Activated naive CD8-positive, alpha-beta T cell (primary cell): ENCODE measurements around the gene RPE.

Source experiments
- H3K27ac Mint-ChIP-seq: one replicate; pipeline ENCODE4 v1.8.0; 2021; ENCODE audit warnings: mixed read lengths
- H3K27me3 Mint-ChIP-seq: one replicate; pipeline ENCODE4 v1.8.0; 2021; ENCODE audit warnings: mixed read lengths
- H3K36me3 Mint-ChIP-seq: one replicate; pipeline ENCODE4 v1.8.0; 2021; ENCODE audit warnings: mixed read lengths
- H3K4me1 Mint-ChIP-seq: one replicate; pipeline ENCODE4 v1.8.0; 2021; ENCODE audit warnings: low read depth, mixed read lengths
- H3K4me3 Mint-ChIP-seq: one replicate; pipeline ENCODE4 v1.8.0; 2021; ENCODE audit warnings: mild to moderate bottlenecking, mixed read lengths
- H3K9me3 Mint-ChIP-seq: one replicate; pipeline ENCODE4 v1.8.0; 2021; ENCODE audit warnings: low read depth, mixed read lengths

The RPE gene

DNA sequence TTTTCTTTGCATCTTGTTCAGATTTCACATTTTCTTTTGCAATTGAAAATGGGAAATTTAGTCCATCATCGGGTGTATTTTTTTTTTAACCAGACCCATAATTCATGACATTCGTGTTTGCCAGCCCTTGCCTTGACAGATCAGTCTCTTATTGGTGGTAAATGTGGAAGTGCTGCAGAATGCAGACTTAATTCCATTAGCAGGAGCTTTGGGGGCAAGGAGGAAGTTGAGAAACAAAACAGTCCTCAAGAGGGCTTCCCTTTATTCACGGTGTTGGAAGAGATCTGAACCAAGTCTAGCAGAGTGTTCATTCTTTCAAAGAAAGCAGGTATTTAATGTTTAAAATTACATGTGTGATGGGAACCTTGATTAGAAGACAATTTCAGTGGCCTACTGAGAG is 16.6 kb upstream of the RPE start:
- Mint-ChIP-seq H3K27me3 (peaks cover 12% of the 10 kb centered on the region), H3K36me3 (no peaks in the 10 kb centered on the region), H3K27ac (no peak overlapping the region), H3K4me3 (no peak overlapping the region), H3K9me3 (no peaks in the 10 kb centered on the region), H3K4me1 (no peaks in the 10 kb centered on the region)

GRCh38 chr2:209986415-209986814 is 16.0 kb upstream of the RPE start:
- peaks cover 12% of the 10 kb centered on the region for H3K27me3 Mint-ChIP-seq

DNA sequence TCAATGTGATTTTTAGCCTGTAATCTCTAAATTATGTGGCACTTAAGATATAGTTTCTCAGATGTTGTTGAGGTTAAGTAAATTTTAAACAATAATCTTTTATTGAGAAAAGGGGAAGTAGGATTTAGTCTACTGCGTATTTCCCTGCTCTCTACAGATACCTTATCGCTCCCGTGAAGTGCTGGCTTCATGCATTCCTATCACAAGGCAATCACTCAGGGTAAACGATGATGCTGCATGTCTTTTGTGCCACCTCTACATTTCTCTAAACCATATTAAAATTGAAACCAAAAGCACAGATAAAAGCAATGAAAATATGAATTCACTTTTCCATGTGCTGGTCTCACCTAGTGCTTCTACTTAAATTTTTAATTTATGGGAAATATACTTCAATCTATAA is 14.4 kb upstream of the RPE start:
- Mint-ChIP-seq H3K36me3 (no peaks in the 10 kb centered on the region), H3K4me3 (no peak overlapping the region), H3K4me1 (no peaks in the 10 kb centered on the region), H3K27ac (no peak overlapping the region), H3K27me3 (peaks cover 12% of the 10 kb centered on the region), H3K9me3 (no peaks in the 10 kb centered on the region)

More at GRCh38 chr2:209986415-209986814, 16.0 kb upstream of the RPE start:
- Mint-ChIP-seq H3K27ac (no peak overlapping the region), H3K4me1 (no peaks in the 10 kb centered on the region), H3K4me3 (no peak overlapping the region), H3K9me3 (no peaks in the 10 kb centered on the region), H3K36me3 (no peaks in the 10 kb centered on the region)

- no peaks in the 10 kb centered on the region for H3K36me3 Mint-ChIP-seq
- no peaks in the 10 kb centered on the region for H3K4me1 Mint-ChIP-seq
- no peak overlapping the region for H3K27ac Mint-ChIP-seq
- no peak overlapping the region for H3K4me3 Mint-ChIP-seq
- H3K27me3 Mint-ChIP-seq: peaks cover 7% of the 10 kb centered on the region
- H3K9me3 Mint-ChIP-seq: no peaks in the 10 kb centered on the region
Observed at GRCh38 chr2:209990838-209991237, 11.6 kb upstream of the RPE start.

DNA sequence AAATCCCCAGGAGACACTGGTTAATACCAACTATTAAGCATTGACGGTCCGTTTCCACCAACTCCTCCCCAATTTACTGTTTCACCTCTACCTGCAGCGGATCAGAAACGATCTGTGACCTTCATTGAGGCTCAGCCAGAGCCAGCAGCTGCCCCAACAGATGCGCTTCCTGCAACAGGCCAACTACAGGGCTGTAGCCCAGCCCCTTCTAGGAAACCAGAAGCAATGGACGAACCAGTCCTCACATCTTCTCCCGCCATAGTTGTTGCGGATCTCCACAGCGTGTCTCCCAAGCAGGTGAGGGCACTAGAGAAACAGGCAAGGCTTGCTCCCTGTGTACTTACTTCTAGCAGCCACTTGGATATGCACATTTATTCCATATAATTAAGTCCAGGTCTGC is 8.5 kb upstream of the RPE start:
- Mint-ChIP-seq H3K4me1 (peaks cover 5% of the 10 kb centered on the region), H3K36me3 (no peaks in the 10 kb centered on the region), H3K9me3 (no peaks in the 10 kb centered on the region), H3K4me3 (no peak overlapping the region), H3K27ac (no peak overlapping the region), H3K27me3 (peaks cover 7% of the 10 kb centered on the region)

GRCh38 chr2:209998596-209998995 is 3.8 kb upstream of the RPE start:
- H3K36me3 Mint-ChIP-seq: no peaks in the 10 kb centered on the region
- H3K27me3 Mint-ChIP-seq: no peaks in the 10 kb centered on the region
- peaks cover 19% of the 10 kb centered on the region for H3K4me1 Mint-ChIP-seq
- no peak overlapping the region for H3K27ac Mint-ChIP-seq
- H3K4me3 Mint-ChIP-seq: no peak overlapping the region
- no peaks in the 10 kb centered on the region for H3K9me3 Mint-ChIP-seq

DNA sequence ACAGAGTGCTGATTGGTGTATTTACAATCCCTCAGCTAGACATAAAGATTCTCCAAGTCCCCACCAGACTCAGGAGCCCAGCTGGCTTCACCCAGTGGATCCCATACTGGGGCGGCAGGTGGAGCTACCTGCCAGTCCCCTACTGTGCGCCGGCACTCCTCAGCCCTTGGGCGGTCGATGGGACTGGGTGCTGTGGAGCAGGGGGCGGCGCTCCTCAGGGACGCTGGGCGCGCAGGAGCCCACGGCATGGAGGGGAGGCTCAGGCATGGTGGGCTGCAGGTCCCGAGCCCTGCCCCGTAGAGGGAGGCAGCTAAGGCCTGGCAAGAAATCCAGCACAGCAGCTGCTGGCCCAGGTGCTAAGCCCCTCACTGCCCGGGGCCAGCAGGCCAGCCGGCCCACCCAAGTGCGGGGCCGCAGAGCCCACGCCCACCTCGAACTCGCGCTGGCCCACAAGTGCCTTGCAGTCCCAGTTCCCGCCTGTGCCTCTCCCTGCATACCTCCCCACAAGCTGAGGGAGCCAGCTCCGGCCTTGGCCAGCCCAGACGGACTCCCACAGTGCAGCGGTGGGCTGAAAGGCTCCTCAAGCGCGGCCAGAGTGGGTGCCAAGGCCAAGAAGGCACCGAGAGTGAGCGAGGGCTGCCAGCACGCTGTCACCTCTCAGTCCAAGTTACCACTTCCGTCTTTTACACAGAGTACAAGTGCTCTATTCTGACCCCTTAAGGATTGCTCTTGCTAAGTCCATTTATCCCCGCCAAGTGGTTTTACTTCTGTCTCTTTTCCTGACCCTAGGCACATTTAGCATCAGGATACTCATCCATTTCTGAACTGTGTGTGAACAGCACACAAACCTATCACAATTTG is 1.7 kb upstream of the RPE start:
- H3K27ac Mint-ChIP-seq: no peak overlapping the region
- peaks cover 40% of the 10 kb centered on the region for H3K4me1 Mint-ChIP-seq
- no peaks in the 10 kb centered on the region for H3K9me3 Mint-ChIP-seq
- no peaks in the 10 kb centered on the region for H3K36me3 Mint-ChIP-seq
- H3K27me3 Mint-ChIP-seq: no peaks in the 10 kb centered on the region
- H3K4me3 Mint-ChIP-seq: no peak overlapping the region

GRCh38 chr2:210003359-210003758 is 921 bp downstream of the RPE start:
- peaks cover 64% of the 10 kb centered on the region for H3K4me1 Mint-ChIP-seq
- no peaks in the 10 kb centered on the region for H3K36me3 Mint-ChIP-seq
- peak overlapping the region; percentile 95 for H3K27ac Mint-ChIP-seq
- peak overlapping the region; percentile 98 for H3K4me3 Mint-ChIP-seq
- H3K27me3 Mint-ChIP-seq: no peaks in the 10 kb centered on the region
- no peaks in the 10 kb centered on the region for H3K9me3 Mint-ChIP-seq

GRCh38 chr2:210004881-210005280 is 2.4 kb downstream of the RPE start:
- no peak overlapping the region for H3K27ac Mint-ChIP-seq

DNA sequence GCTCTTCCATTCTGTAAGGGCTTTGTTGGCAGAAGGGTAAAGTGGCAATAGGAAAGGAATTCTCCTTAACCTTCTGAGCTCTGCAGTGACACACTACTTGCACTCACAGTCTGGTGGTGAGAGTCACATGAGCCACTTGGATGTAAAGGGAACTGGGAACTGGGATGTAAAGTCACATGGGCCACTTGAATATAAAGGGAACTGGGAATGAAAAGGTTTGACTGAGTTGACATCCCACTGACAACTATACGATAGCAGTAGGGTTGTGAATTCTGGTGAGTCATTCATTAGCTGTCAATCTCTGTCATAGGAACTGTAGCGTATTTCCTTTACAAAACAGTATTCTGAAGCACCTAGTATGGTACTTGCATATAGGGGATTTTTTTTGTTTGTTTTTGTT is 5.5 kb downstream of the RPE start:
- peaks cover 68% of the 10 kb centered on the region for H3K4me1 Mint-ChIP-seq
- H3K9me3 Mint-ChIP-seq: no peaks in the 10 kb centered on the region
- no peak overlapping the region for H3K4me3 Mint-ChIP-seq
- H3K27me3 Mint-ChIP-seq: no peaks in the 10 kb centered on the region
- no peak overlapping the region for H3K27ac Mint-ChIP-seq
- peaks cover 9% of the 10 kb centered on the region for H3K36me3 Mint-ChIP-seq

More at GRCh38 chr2:210004881-210005280, 2.4 kb downstream of the RPE start:
- peak overlapping the region; percentile 98 for H3K4me3 Mint-ChIP-seq
- H3K36me3 Mint-ChIP-seq: no peaks in the 10 kb centered on the region
- H3K4me1 Mint-ChIP-seq: peaks cover 68% of the 10 kb centered on the region
- H3K9me3 Mint-ChIP-seq: no peaks in the 10 kb centered on the region
- H3K27me3 Mint-ChIP-seq: no peaks in the 10 kb centered on the region

- Mint-ChIP-seq H3K27me3 (no peaks in the 10 kb centered on the region), H3K9me3 (no peaks in the 10 kb centered on the region), H3K4me3 (no peak overlapping the region), H3K36me3 (peaks cover 9% of the 10 kb centered on the region), H3K27ac (no peak overlapping the region), H3K4me1 (peaks cover 62% of the 10 kb centered on the region)
Observed at GRCh38 chr2:210009126-210009525, 6.7 kb downstream of the RPE start.

DNA sequence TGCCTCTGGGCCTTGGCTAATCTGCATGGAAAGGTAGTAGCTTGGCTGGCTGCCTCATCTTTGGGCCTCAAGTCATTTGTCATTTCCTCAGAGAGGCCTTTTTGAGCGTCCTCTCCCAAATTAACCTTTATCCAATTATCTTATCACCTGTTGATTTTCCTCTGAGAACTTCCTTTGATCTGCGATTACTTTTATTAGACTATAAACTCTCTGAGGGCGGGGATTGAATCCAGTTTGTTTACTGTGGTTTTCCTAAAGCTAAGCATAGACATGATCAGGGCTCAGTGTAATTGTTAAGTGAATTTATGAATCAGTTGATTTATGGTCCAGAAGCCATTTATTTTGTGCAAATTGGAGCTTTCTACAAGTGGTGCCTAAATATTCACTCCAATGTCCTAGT is 7.5 kb downstream of the RPE start:
- Mint-ChIP-seq H3K27ac (peak overlapping the region; percentile 8), H3K9me3 (no peaks in the 10 kb centered on the region), H3K4me1 (peaks cover 54% of the 10 kb centered on the region), H3K27me3 (no peaks in the 10 kb centered on the region), H3K4me3 (no peak overlapping the region), H3K36me3 (peaks cover 11% of the 10 kb centered on the region)

DNA sequence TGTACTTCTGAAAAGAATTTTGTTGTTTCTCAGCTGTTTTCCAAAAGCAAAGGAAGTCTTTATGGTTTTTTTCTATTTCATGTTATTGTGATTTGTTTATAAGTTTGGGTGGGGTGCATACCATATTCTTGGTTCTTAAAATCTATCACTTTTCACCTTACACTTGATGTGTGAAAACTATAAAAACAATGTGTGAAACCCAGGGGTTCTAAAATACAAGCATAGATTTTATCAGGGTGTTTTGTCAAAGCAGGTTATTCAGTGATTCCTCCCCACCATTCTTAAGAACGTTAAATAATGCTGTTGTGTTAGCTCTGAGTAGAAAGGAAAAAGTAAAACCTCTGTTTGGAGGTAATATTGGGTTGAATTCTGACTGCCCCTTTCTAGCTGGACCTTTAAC is 17.7 kb downstream of the RPE start:
- no peak overlapping the region for H3K27ac Mint-ChIP-seq
- no peaks in the 10 kb centered on the region for H3K27me3 Mint-ChIP-seq
- no peak overlapping the region for H3K4me3 Mint-ChIP-seq
- peaks cover 13% of the 10 kb centered on the region for H3K36me3 Mint-ChIP-seq
- H3K9me3 Mint-ChIP-seq: no peaks in the 10 kb centered on the region
- peaks cover 2% of the 10 kb centered on the region for H3K4me1 Mint-ChIP-seq

GRCh38 chr2:210022824-210023223 is 20.4 kb downstream of the RPE start:
- Mint-ChIP-seq H3K4me1 (no peaks in the 10 kb centered on the region), H3K9me3 (no peaks in the 10 kb centered on the region), H3K36me3 (peaks cover 7% of the 10 kb centered on the region), H3K4me3 (no peak overlapping the region), H3K27me3 (no peaks in the 10 kb centered on the region), H3K27ac (no peak overlapping the region)

DNA sequence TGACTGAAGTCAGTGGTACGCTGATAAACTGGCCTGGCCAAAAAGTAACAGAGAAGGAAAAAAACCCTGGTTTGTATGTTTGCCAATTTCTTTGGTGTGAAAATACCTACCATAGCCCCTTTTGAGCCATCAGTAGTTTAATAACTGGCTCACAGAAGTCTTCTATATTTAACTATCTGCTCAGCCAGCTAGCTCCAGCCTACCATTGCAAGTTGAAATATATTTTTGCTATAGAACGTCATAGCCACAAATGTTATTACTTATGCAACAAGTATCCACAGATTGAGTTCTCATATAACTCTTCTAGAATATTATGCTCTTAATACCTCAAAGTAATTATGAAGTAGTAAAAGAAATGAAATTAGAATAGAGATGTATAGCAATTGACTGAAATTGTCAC is 25.2 kb downstream of the RPE start:
- Mint-ChIP-seq H3K36me3 (peaks cover 4% of the 10 kb centered on the region), H3K27me3 (no peaks in the 10 kb centered on the region), H3K4me1 (no peaks in the 10 kb centered on the region), H3K4me3 (no peak overlapping the region), H3K9me3 (no peaks in the 10 kb centered on the region), H3K27ac (no peak overlapping the region)

DNA sequence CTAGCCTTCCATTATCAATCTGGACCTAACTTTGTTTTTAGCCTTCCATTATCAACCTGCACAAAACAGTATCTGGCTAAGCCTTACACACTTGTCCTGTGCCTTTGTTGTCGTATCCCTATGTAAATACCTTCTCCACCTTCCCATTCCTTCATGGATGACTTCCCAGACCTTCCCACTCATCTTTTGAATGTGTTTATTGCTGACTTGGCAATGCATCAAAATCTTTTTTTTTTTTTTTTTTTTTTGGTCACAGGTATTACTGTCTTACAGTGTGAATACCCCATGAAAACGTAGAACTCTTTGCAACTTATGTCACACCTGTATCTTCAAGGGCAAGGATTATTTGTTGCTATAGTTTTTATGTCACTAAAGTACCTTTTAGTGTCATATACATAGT is 25.7 kb downstream of the RPE start:
- H3K4me3 Mint-ChIP-seq: no peak overlapping the region
- H3K9me3 Mint-ChIP-seq: no peaks in the 10 kb centered on the region
- no peaks in the 10 kb centered on the region for H3K4me1 Mint-ChIP-seq
- peaks cover 2% of the 10 kb centered on the region for H3K36me3 Mint-ChIP-seq
- H3K27me3 Mint-ChIP-seq: no peaks in the 10 kb centered on the region
- H3K27ac Mint-ChIP-seq: no peak overlapping the region
